D721Med (cell line): Measurements from ENCODE around the gene GOLPH3.

Experiments
- DNase-seq: peaks from one replicate; pipeline ENCODE4 v3.0.0; 2011; ENCODE audit warnings: low spot score; ENCODE audit not compliant: insufficient read length
- FAIRE-seq: peaks from 2 replicates; lab custom pipeline; 2011; peaks lifted over from hg19 to GRCh38; lab: Jason Lieb, UNC
- CTCF ChIP-seq: IDR thresholded peaks from 2 replicates; pipeline ENCODE4 v1.5.1; 2012; ENCODE audit warnings: mild to moderate bottlenecking, control low read depth; ENCODE audit not compliant: insufficient read depth; ENCODE audit errors: missing control alignments

Gene GOLPH3

GRCh38 chr5:32135086-32135485 lies 39.0 kb downstream of the GOLPH3 start:
- DNase-seq (no peak), FAIRE-seq (no peak)
- no peak for TF ChIP-seq CTCF

GRCh38 chr5:32132757-32133156 lies 41.4 kb downstream of the GOLPH3 start:
- FAIRE-seq (no peak), DNase-seq (no peak)
- TF ChIP-seq CTCF = no peak

- FAIRE-seq = no peak
- TF ChIP-seq CTCF = no peak
- DNase-seq = no peak
Observed at GRCh38 chr5:32131604-32132003, 42.5 kb downstream of the GOLPH3 start.

- FAIRE-seq (no peak), DNase-seq (no peak)
- TF ChIP-seq CTCF = no peak
Observed at GRCh38 chr5:32130865-32131264, 43.3 kb downstream of the GOLPH3 start.

- DNase-seq (no peak), FAIRE-seq (no peak)
- no peak for TF ChIP-seq CTCF
Observed at GRCh38 chr5:32129074-32129598, 45.0 kb downstream of the GOLPH3 start.

GRCh38 chr5:32127711-32128110 lies 46.4 kb downstream of the GOLPH3 start:
- DNase-seq (no peak), FAIRE-seq (no peak)
- TF ChIP-seq CTCF = no peak

- FAIRE-seq = no peak
- TF ChIP-seq CTCF = no peak
Observed at GRCh38 chr5:32126691-32127090, 47.4 kb downstream of the GOLPH3 start.

More at GRCh38 chr5:32126691-32127090, 47.4 kb downstream of the GOLPH3 start:
- no peak for DNase-seq
